SK-N-SH (cell line): ENCODE results near the gene NCAPH2. TPM values are rescaled to one million over a fixed set of nuclear protein-coding genes. Genes with fewer than 3 reads are reported as not detected.

Experiments
- CTCF ChIA-PET: fragments of 300-600, 350-600 bp; formaldehyde crosslinking; extraction: SDS; loops from one replicate; lab custom pipeline; 2021; lab: Yijun Ruan, JAX
- POLR2A ChIA-PET: fragments of 350-600 bp; sonication (Branson Sonifier 250); formaldehyde crosslinking; extraction: SDS; loops from one replicate; lab custom pipeline; 2020; ENCODE audit warnings: antibody characterized with exemption, inconsistent platforms; lab: Yijun Ruan, JAX
- DNase-seq: peaks from one replicate; pipeline ENCODE4 v3.0.0; 2012
- H2AFZ ChIP-seq: fragments of 200-600 bp; sonication (generic); 2 replicates; pipeline ENCODE4 v1.8.1; 2016; ENCODE audit warnings: antibody characterized with exemption, mild to moderate bottlenecking, low read depth
- H3F3A ChIP-seq: fragments of 200-600 bp; sonication (generic); replicated peaks from 2 replicates; pipeline ENCODE3; 2016; ENCODE audit warnings: antibody characterized with exemption, mild to moderate bottlenecking; ENCODE audit not compliant: insufficient read depth
- H3K27ac ChIP-seq, 2 experiments: fragments of 200-500 bp in 1 of 2; fragments of 200-600 bp in 1 of 2; sonication (Bioruptor generic) in 1 of 2; sonication (generic), shearing (Covaris generic) in 1 of 2; 2 replicates each; pipeline versions ENCODE4 v1.5.1 to v1.6.1; 2014 to 2016; ENCODE audit warnings: low read depth in 2 of 2, inconsistent platforms in 1 of 2, low read length in 1 of 2, mild to moderate bottlenecking in 1 of 2, mixed read lengths in 1 of 2
- H3K27me3 ChIP-seq: fragments of 200-600 bp; sonication (generic), shearing (Covaris generic); 2 replicates; pipeline ENCODE4 v1.6.1; 2016; ENCODE audit warnings: mixed run types; ENCODE audit not compliant: insufficient read depth
- H3K36me3 ChIP-seq, 2 experiments: fragments of 200-500 bp in 1 of 2; fragments of 200-600 bp in 1 of 2; sonication (Bioruptor generic) in 1 of 2; sonication (generic) in 1 of 2; replicated peaks in 1 of 2; 2 replicates each; pipeline versions ENCODE3 to v1.5.1; 2014 to 2016; ENCODE audit warnings: low read length in 1 of 2, mild to moderate bottlenecking in 1 of 2; ENCODE audit not compliant: insufficient read depth in 2 of 2, control insufficient read depth in 1 of 2
- H3K4me1 ChIP-seq, 2 experiments: fragments of 200-500 bp in 1 of 2; fragments of 200-600 bp in 1 of 2; sonication (Bioruptor generic) in 1 of 2; sonication (generic), shearing (Covaris generic) in 1 of 2; 2 replicates each; pipeline versions ENCODE4 v1.5.1 to v1.6.1; 2014 to 2016; ENCODE audit warnings: low read depth in 1 of 2, low read length in 1 of 2, mixed run types in 1 of 2; ENCODE audit not compliant: insufficient read depth in 2 of 2, control insufficient read depth in 1 of 2
- H3K4me2 ChIP-seq: fragments of 200-600 bp; sonication (generic), shearing (Covaris generic); 2 replicates; pipeline ENCODE4 v1.6.1; 2017; ENCODE audit warnings: mixed run types
- H3K4me3 ChIP-seq, 2 experiments: fragments of 200-500 bp in 1 of 2; fragments of 200-600 bp in 1 of 2; sonication (Bioruptor generic) in 1 of 2; sonication (generic), shearing (Covaris generic) in 1 of 2; 2 replicates each; pipeline versions ENCODE4 v1.5.1 to v1.8.1; 2014 to 2016; ENCODE audit warnings: low read depth in 2 of 2, inconsistent platforms in 1 of 2, low read length in 1 of 2, mild to moderate bottlenecking in 1 of 2, mixed read lengths in 1 of 2, moderate library complexity in 1 of 2
- H3K79me2 ChIP-seq: fragments of 200-600 bp; sonication (generic); 2 replicates; pipeline ENCODE4 v1.8.1; 2017; ENCODE audit warnings: mild to moderate bottlenecking; ENCODE audit not compliant: insufficient read depth
- H3K9ac ChIP-seq: fragments of 200-600 bp; sonication (generic); 2 replicates; pipeline ENCODE4 v1.6.1; 2017; ENCODE audit warnings: mixed run types
- H3K9me2 ChIP-seq: fragments of 200-600 bp; sonication (generic); 2 replicates; pipeline ENCODE4 v1.6.1; 2017; ENCODE audit warnings: mixed run types
- H3K9me3 ChIP-seq: fragments of 200-600 bp; sonication (generic); 2 replicates; pipeline ENCODE4 v1.6.1; 2017; ENCODE audit warnings: mixed run types, mild to moderate bottlenecking, moderate library complexity
- H4K20me1 ChIP-seq: fragments of 200-600 bp; sonication (generic); 2 replicates; pipeline ENCODE4 v1.6.1; 2017; ENCODE audit warnings: mild to moderate bottlenecking, mixed run types; ENCODE audit not compliant: insufficient read depth
- CHD2 ChIP-seq: fragments of 150-350 bp; IDR thresholded peaks from 2 replicates; pipeline ENCODE4 v1.6.1; 2018; ENCODE audit warnings: low read length; ENCODE audit not compliant: partially characterized antibody
- EP300 ChIP-seq, 2 experiments: IDR thresholded peaks; 2 replicates each; pipeline versions ENCODE4 v1.4.0 to v1.6.1; 2012; ENCODE audit warnings: borderline replicate concordance in 1 of 2, low read depth in 1 of 2, low read length in 1 of 2
- FOSL2 ChIP-seq: IDR thresholded peaks from 2 replicates; pipeline ENCODE4 v1.4.0; 2012; ENCODE audit warnings: low read depth, mild to moderate bottlenecking, moderate library complexity, borderline replicate concordance
- FOXM1 ChIP-seq: IDR thresholded peaks from 2 replicates; pipeline ENCODE4 v1.4.0; 2012; ENCODE audit warnings: low read depth, mild to moderate bottlenecking
- GABPA ChIP-seq: IDR thresholded peaks from 2 replicates; pipeline ENCODE4 v1.4.0; 2012; ENCODE audit warnings: low read depth, mild to moderate bottlenecking
- GATA2 ChIP-seq: sonication (generic); formaldehyde crosslinking; IDR thresholded peaks from 2 replicates; pipeline ENCODE4 v1.5.0; 2020; ENCODE audit warnings: mild to moderate bottlenecking, missing genetic modification reagents
- JUND ChIP-seq: IDR thresholded peaks from 2 replicates; pipeline ENCODE4 v1.4.0; 2012
- MAX ChIP-seq: IDR thresholded peaks from 2 replicates; pipeline ENCODE4 v1.4.0; 2012; ENCODE audit warnings: low read depth
- MEF2A ChIP-seq: IDR thresholded peaks from 2 replicates; pipeline ENCODE4 v1.4.0; 2012; ENCODE audit warnings: low read depth, borderline replicate concordance
- NFIC ChIP-seq: IDR thresholded peaks from 2 replicates; pipeline ENCODE4 v1.4.0; 2012; ENCODE audit warnings: borderline replicate concordance
- NRF1 ChIP-seq: IDR thresholded peaks from 2 replicates; pipeline ENCODE4 v1.6.1; 2012; ENCODE audit warnings: low read depth, mild to moderate bottlenecking, low read length
- POLR2AphosphoS5 ChIP-seq: IDR thresholded peaks from 2 replicates; pipeline ENCODE4 v1.6.1; 2012; ENCODE audit warnings: low read depth, low read length
- RAD21 ChIP-seq: IDR thresholded peaks from 2 replicates; pipeline ENCODE4 v1.6.1; 2012; ENCODE audit warnings: mild to moderate bottlenecking, low read length
- RCOR1 ChIP-seq: fragments of 150-350 bp; IDR thresholded peaks from 2 replicates; pipeline ENCODE4 v1.6.1; 2017; ENCODE audit warnings: antibody characterized with exemption, low read length
- RXRA ChIP-seq: IDR thresholded peaks from 2 replicates; pipeline ENCODE4 v1.4.0; 2012; ENCODE audit warnings: low read depth, mild to moderate bottlenecking, borderline replicate concordance
- SMC3 ChIP-seq: IDR thresholded peaks from 2 replicates; pipeline ENCODE4 v1.6.1; 2012; ENCODE audit warnings: low read depth, low read length, improper control_type of control experiment
- TCF12 ChIP-seq: IDR thresholded peaks from 2 replicates; pipeline ENCODE4 v1.4.0; 2012
- TEAD4 ChIP-seq: IDR thresholded peaks from 2 replicates; pipeline ENCODE4 v1.4.0; 2012; ENCODE audit warnings: mild to moderate bottlenecking, borderline replicate concordance; ENCODE audit not compliant: insufficient read depth
- USF2 ChIP-seq: fragments of 150-350 bp; IDR thresholded peaks from 2 replicates; pipeline ENCODE4 v1.6.1; 2017; ENCODE audit warnings: antibody characterized with exemption, low read length, low read depth, borderline replicate concordance
- WGBS: methylation state at CpG from one replicate; pipeline ENCODE4 v1.1.6; 2017; ENCODE audit warnings: low lambda C conversion rate; 5-methylcytosine and 5-hydroxymethylcytosine counted together
- polyA plus RNA-seq, 3 experiments: library from polyadenylated mRNA; depleted of rRNA; stranded (reverse); fragments of >200 nt; gene quantifications; 2 replicates each; pipeline ENCODE4 v1.2.3, GENCODE V29; 2012
- TF ChIP-seq, protein P1 (sequence below): IDR thresholded peaks from 2 replicates; pipeline ENCODE4 v1.4.0; 2012; ENCODE audit warnings: low read depth, borderline replicate concordance
- TF ChIP-seq, protein P2 (sequence below): IDR thresholded peaks from 2 replicates; pipeline ENCODE4 v1.4.0; 2012; ENCODE audit warnings: low read depth, borderline replicate concordance

NCAPH2 gene
- polyA plus RNA-seq, 1 of the 3 experiments (the other 2 are of a cell fraction): 22.4 TPM

DNA sequence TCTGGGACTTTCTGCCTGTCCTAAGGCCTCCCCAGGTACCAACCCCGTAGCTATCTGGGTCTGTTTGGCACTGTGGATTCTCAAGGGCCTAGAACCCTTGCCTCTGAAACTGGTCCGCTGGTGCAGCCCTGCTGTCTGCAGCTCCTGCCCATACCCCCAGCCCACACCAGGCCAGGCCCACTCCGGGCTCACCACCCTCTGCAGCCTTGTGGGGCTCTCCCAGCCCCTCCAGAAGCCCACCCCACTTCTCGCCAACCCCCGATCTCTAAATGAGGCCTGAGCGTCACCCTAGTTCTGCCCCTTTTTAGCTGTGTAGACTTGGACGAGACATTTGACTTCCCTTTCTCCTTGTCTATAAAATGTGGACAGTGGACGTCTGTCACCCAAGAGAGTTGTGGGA, 42.4 kb downstream of the NCAPH2 start:
- Histone ChIP-seq H3K4me3 (no peak overlapping the region), H3K9ac (no peak overlapping the region), H3K27ac (no peak overlapping the region), H2AFZ (no peak overlapping the region), H3K9me3 (no peaks in the 10 kb centered on the region), H3K27me3 (no peaks in the 10 kb centered on the region), H3F3A (no peaks in the 10 kb centered on the region), H4K20me1 (no peaks in the 10 kb centered on the region), H3K79me2 (no peaks in the 10 kb centered on the region), H3K36me3 (no peaks in the 10 kb centered on the region), H3K4me1 (peaks cover 0 to 7% of the 10 kb centered on the region in 2 experiments; a peak in 1 of 4 replicates), H3K4me2 (no peak overlapping the region), H3K9me2 (no peaks in the 10 kb centered on the region)
- TF ChIP-seq EP300 (IDR thresholded peaks at IDR 0.05; ENCODE audit: borderline replicate concordance in 1 of 2, low read depth in 1 of 2, low read length in 1 of 2) (no peak), JUND (no peak), MEF2A (no peak), CHD2 (no peak), NRF1 (no peak), RXRA (no peak), RAD21 (no peak), GABPA (no peak), POLR2AphosphoS5 (no peak), GATA2 (CRISPR knock-in tag) (no peak), SMC3 (no peak), FOXM1 (no peak), MAX (no peak), FOSL2 (no peak), RCOR1 (no peak), TEAD4 (no peak), NFIC (no peak)
- TF ChIP-seq, protein P1, sequence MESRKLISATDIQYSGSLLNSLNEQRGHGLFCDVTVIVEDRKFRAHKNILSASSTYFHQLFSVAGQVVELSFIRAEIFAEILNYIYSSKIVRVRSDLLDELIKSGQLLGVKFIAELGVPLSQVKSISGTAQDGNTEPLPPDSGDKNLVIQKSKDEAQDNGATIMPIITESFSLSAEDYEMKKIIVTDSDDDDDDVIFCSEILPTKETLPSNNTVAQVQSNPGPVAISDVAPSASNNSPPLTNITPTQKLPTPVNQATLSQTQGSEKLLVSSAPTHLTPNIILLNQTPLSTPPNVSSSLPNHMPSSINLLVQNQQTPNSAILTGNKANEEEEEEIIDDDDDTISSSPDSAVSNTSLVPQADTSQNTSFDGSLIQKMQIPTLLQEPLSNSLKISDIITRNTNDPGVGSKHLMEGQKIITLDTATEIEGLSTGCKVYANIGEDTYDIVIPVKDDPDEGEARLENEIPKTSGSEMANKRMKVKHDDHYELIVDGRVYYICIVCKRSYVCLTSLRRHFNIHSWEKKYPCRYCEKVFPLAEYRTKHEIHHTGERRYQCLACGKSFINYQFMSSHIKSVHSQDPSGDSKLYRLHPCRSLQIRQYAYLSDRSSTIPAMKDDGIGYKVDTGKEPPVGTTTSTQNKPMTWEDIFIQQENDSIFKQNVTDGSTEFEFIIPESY: no peak
- CTCF ChIA-PET: interaction anchor here (1.1 to 5.3 kb wide), 4 partner anchors 9 to 71 kb away, joined by 3 to 26 read pairs (median 8); partner anchors contain the start of genes SCO2 and SYCE3
- 74% methylated on average over 8 of the region's 8 CpGs for WGBS
- POLR2A ChIA-PET: no interaction called here
- DNase-seq: no peak

GRCh38 chr22:50551160-50551752, 43.2 kb downstream of the NCAPH2 start:
- POLR2A ChIA-PET: no interaction called here
- CTCF ChIA-PET: interaction anchor here (1.4 to 5.3 kb wide), 3 partner anchors 8 to 26 kb away, joined by 3 to 26 read pairs (median 10); partner anchors contain the start of genes SCO2 and SYCE3
- no peak overlapping the region for H3K27ac ChIP-seq
- no peaks in the 10 kb centered on the region for H3K9me3 ChIP-seq
- no peaks in the 10 kb centered on the region for H3K79me2 ChIP-seq
- H3K9me2 ChIP-seq: no peaks in the 10 kb centered on the region
- H3K4me1 ChIP-seq: no peaks in the 10 kb centered on the region; a peak in 1 of 4 replicates
- H3K4me2 ChIP-seq: no peak overlapping the region
- H3K4me3 ChIP-seq: no peak overlapping the region
- H3K36me3 ChIP-seq: no peaks in the 10 kb centered on the region
- WGBS: 84% methylated on average over 9 of the region's 11 CpGs
- no peak for DNase-seq
- no peak for TF ChIP-seq TCF12
- TF ChIP-seq, protein P2, sequence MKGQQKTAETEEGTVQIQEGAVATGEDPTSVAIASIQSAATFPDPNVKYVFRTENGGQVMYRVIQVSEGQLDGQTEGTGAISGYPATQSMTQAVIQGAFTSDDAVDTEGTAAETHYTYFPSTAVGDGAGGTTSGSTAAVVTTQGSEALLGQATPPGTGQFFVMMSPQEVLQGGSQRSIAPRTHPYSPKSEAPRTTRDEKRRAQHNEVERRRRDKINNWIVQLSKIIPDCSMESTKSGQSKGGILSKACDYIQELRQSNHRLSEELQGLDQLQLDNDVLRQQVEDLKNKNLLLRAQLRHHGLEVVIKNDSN: no peak
- TF ChIP-seq NRF1: no peak
- TF ChIP-seq JUND: no peak
- TF ChIP-seq FOXM1: no peak
- TF ChIP-seq USF2: no peak
- no peaks in the 10 kb centered on the region for H3K27me3 ChIP-seq
- H3K9ac ChIP-seq: no peak overlapping the region
- no peaks in the 10 kb centered on the region for H4K20me1 ChIP-seq
- peaks cover 2% of the 10 kb centered on the region for H3F3A ChIP-seq
- no peak overlapping the region for H2AFZ ChIP-seq
